Neuronal stem cell (in vitro differentiated cells): ENCODE data around the gene METTL9.
"Not testable (repeated sequence)": the region's sequence is repeated elsewhere in the genome, so short reads cannot be mapped to it uniquely, and the experiment has no call there.

ENCODE experiments used
- DNase-seq: peaks from one replicate; pipeline ENCODE4 v3.0.0-alpha.2; 2013; ENCODE audit warnings: low spot score
- H2AFZ ChIP-seq: one replicate; pipeline ENCODE4 v1.6.1; 2013; ENCODE audit warnings: mild to moderate bottlenecking, low read length, inconsistent platforms
- H2AK5ac ChIP-seq: 2 replicates; pipeline ENCODE4 v1.6.1; 2013; ENCODE audit warnings: low read depth, mild to moderate bottlenecking, inconsistent platforms, low read length, moderate library complexity, mixed read lengths
- H2BK120ac ChIP-seq: 2 replicates; pipeline ENCODE4 v1.6.1; 2013; ENCODE audit warnings: low read depth, mild to moderate bottlenecking, inconsistent platforms, low read length, moderate library complexity, mixed read lengths
- H2BK12ac ChIP-seq: one replicate; pipeline ENCODE4 v1.6.1; 2013; ENCODE audit warnings: low read length, inconsistent platforms
- H2BK15ac ChIP-seq: 2 replicates; pipeline ENCODE4 v1.6.1; 2013; ENCODE audit warnings: mild to moderate bottlenecking, low read length, inconsistent platforms, mixed read lengths
- H2BK5ac ChIP-seq: one replicate; pipeline ENCODE4 v1.6.1; 2013; ENCODE audit warnings: inconsistent platforms, mild to moderate bottlenecking, low read length, moderate library complexity
- H3K14ac ChIP-seq: one replicate; pipeline ENCODE4 v1.6.1; 2013; ENCODE audit warnings: low read length, inconsistent platforms
- H3K18ac ChIP-seq: 2 replicates; pipeline ENCODE4 v1.6.1; 2013; ENCODE audit warnings: low read length, inconsistent platforms
- H3K23ac ChIP-seq: 2 replicates; pipeline ENCODE4 v1.6.1; 2013; ENCODE audit warnings: low read depth, mild to moderate bottlenecking, mixed read lengths, low read length, inconsistent platforms; ENCODE audit not compliant: poor library complexity
- H3K27ac ChIP-seq: replicated peaks from 3 replicates; pipeline ENCODE4 v1.5.1; 2013; ENCODE audit warnings: low read length, inconsistent platforms
- H3K27me3 ChIP-seq, 3 experiments: 2 replicates each; pipeline ENCODE4 v1.6.1; 2013; ENCODE audit warnings: low read length in 3 of 3, mild to moderate bottlenecking in 2 of 3, inconsistent platforms in 1 of 3, low read depth in 1 of 3, mixed read lengths in 1 of 3, moderate library complexity in 1 of 3; ENCODE audit not compliant: control insufficient read depth in 3 of 3, insufficient read depth in 3 of 3
- H3K36me3 ChIP-seq, 2 donors: replicated peaks in 1 of 2; 2 replicates each; pipeline ENCODE4 v1.6.1; 2013; ENCODE audit warnings: low read length in 2 of 2; ENCODE audit not compliant: control insufficient read depth in 2 of 2, insufficient read depth in 2 of 2
- H3K4ac ChIP-seq: 2 replicates; pipeline ENCODE4 v1.6.1; 2013; ENCODE audit warnings: inconsistent platforms, mild to moderate bottlenecking, low read length, moderate library complexity
- H3K4me1 ChIP-seq, 2 donors: 1 replicate in 1 of 2; 2 replicates in 1 of 2; pipeline ENCODE4 v1.6.1; 2013; ENCODE audit warnings: low read length in 2 of 2, low read depth in 1 of 2; ENCODE audit not compliant: control insufficient read depth in 2 of 2, insufficient read depth in 1 of 2
- H3K4me2 ChIP-seq: one replicate; pipeline ENCODE4 v1.6.1; 2013; ENCODE audit warnings: mild to moderate bottlenecking, low read length, inconsistent platforms; ENCODE audit not compliant: insufficient read depth, poor library complexity, severe bottlenecking
- H3K4me3 ChIP-seq, 2 donors: 2 replicates each; pipeline ENCODE4 v1.5.1; 2013; ENCODE audit warnings: low read length in 2 of 2, mild to moderate bottlenecking in 2 of 2, inconsistent platforms in 1 of 2, moderate library complexity in 1 of 2
- H3K79me1 ChIP-seq: one replicate; pipeline ENCODE4 v1.6.1; 2013; ENCODE audit warnings: low read depth, mild to moderate bottlenecking, inconsistent platforms, low read length, moderate library complexity
- H3K9ac ChIP-seq: one replicate; pipeline ENCODE4 v1.6.1; 2013; ENCODE audit warnings: mild to moderate bottlenecking, low read depth, low read length, inconsistent platforms; ENCODE audit not compliant: poor library complexity
- H3K9me3 ChIP-seq, 2 donors: replicated peaks in 1 of 2; 2 replicates each; pipeline versions ENCODE3 to v1.6.1; 2013; ENCODE audit warnings: low read length in 2 of 2, mild to moderate bottlenecking in 2 of 2, inconsistent platforms in 1 of 2, low read depth in 1 of 2, mixed read lengths in 1 of 2, moderate library complexity in 1 of 2; ENCODE audit not compliant: control insufficient read depth in 2 of 2, insufficient read depth in 1 of 2
- H4K8ac ChIP-seq: one replicate; pipeline ENCODE4 v1.6.1; 2013; ENCODE audit warnings: low read depth, mild to moderate bottlenecking, inconsistent platforms, low read length, moderate library complexity
- H4K91ac ChIP-seq: one replicate; pipeline ENCODE4 v1.6.1; 2013; ENCODE audit warnings: low read length, low read depth, mild to moderate bottlenecking, inconsistent platforms; ENCODE audit not compliant: poor library complexity
- WGBS, 2 donors: extraction: QIAGEN DNeasy Blood & Tissue Kit; methylation state at CpG; one replicate each; pipeline ENCODE4 v1.1.7; 2013; ENCODE audit warnings: missing lambda C conversion rate in 2 of 2, mixed read lengths in 1 of 2; ENCODE audit not compliant: insufficient read length in 2 of 2, insufficient replicate concordance in 1 of 2; ENCODE audit errors: extremely low coverage in 2 of 2; 5-methylcytosine and 5-hydroxymethylcytosine counted together

The METTL9 gene

DNA sequence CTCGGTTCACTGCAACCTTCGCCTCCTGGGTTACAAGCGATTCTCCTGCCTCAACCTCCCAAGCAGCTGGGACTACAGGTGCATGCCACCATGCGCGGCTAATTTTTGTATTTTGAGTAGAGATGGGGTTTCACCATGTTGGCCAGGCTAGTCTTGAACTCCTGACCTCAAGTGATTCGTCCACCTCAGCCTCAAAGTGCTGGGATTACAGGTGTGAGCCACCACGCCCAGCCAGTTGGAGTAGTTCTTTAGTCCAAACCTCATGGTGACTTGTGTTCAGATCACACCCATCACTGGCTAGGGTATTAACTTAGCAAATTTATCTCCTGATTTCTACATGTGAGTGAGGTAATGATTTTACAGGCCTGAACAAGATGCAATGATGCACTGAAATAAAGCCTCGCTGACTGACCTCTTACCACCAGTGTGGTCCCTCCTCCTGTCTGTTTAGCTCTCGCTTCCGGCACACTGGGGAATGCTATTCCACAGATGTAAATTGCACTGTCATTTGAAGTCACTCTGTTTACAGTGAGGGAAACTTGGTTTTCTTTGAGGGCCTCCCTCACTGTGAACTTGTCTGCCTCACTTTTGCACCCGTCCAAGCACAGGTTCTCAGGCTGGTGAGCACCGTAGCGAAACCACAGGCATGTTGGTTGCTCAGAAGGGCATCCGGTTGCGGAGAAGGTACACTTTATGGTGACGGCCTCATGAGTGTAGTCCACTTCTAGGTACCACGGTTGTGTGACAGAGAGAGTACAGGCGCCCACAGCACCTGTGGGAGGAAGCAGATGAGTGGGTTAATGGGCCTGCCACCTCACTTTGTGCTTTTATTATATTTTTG lies 47.6 kb downstream of the METTL9 start:
- Histone ChIP-seq H4K8ac (no peak overlapping the region), H3K79me1 (no peaks in the 10 kb centered on the region), H3K18ac (no peak overlapping the region), H3K4me1 (no peaks in the 10 kb centered on the region), H2AFZ (no peak overlapping the region), H3K9me3 (no peaks in the 10 kb centered on the region), H3K4ac (no peak overlapping the region), H3K4me3 (no peak overlapping the region), H2AK5ac (no peak overlapping the region), H2BK5ac (no peak overlapping the region), H3K27ac (no peak overlapping the region), H3K4me2 (no peak overlapping the region), H2BK12ac (no peak overlapping the region), H3K9ac (no peak overlapping the region), H3K23ac (no peak overlapping the region), H3K27me3 (no peaks in the 10 kb centered on the region), H2BK15ac (no peak overlapping the region), H3K14ac (no peak overlapping the region), H2BK120ac (no peak overlapping the region), H3K36me3 (peaks cover 2 to 41% of the 10 kb centered on the region in 2 donors), H4K91ac (no peak overlapping the region)
- WGBS, 2 donors: no CpG with 5 or more reads among the region's 18 CpGs
- no peak for DNase-seq

DNA sequence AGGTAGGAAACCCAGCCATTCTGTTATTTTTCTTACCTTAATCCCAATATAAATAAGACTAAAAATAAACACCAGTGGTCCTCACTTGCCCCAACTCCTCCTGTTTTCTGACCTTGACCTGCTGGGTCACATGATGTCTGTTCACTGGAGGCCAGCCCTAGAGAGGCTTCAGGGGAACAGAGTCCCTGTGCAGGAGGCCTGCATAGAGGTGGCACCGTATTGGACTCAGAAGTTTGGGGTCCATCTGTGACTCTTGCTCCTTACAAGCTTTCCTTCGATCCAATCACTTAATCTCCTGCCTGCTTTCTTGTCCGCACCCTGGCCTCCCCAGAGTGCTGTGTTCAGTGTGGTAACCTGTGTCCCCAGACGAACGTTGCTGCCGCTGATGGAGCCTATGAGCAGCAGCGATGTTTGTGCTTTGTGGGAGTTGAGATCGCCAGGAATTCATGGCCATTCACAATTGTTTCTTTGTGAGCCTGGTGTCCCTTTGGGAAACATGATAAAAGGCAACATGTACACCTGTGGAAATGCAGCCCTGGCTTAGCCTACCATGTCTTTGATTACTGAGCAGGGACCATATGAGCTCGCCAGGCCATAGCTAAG lies 48.3 kb downstream of the METTL9 start:
- Histone ChIP-seq H4K91ac (no peak overlapping the region), H3K36me3 (peaks cover 2 to 42% of the 10 kb centered on the region in 2 donors), H3K4me1 (no peaks in the 10 kb centered on the region), H3K4me2 (no peak overlapping the region), H3K14ac (no peak overlapping the region), H3K9ac (no peak overlapping the region), H3K27ac (no peak overlapping the region), H3K4ac (no peak overlapping the region), H3K4me3 (no peak overlapping the region), H2BK15ac (no peak overlapping the region), H2BK120ac (no peak overlapping the region), H3K9me3 (no peaks in the 10 kb centered on the region), H2AFZ (no peak overlapping the region), H2BK5ac (no peak overlapping the region), H3K27me3 (no peaks in the 10 kb centered on the region), H3K79me1 (no peaks in the 10 kb centered on the region), H3K18ac (no peak overlapping the region), H2BK12ac (no peak overlapping the region), H2AK5ac (no peak overlapping the region), H3K23ac (no peak overlapping the region), H4K8ac (no peak overlapping the region)
- no peak for DNase-seq
- no CpG with 5 or more reads among the region's 9 CpGs for WGBS, 2 donors

DNA sequence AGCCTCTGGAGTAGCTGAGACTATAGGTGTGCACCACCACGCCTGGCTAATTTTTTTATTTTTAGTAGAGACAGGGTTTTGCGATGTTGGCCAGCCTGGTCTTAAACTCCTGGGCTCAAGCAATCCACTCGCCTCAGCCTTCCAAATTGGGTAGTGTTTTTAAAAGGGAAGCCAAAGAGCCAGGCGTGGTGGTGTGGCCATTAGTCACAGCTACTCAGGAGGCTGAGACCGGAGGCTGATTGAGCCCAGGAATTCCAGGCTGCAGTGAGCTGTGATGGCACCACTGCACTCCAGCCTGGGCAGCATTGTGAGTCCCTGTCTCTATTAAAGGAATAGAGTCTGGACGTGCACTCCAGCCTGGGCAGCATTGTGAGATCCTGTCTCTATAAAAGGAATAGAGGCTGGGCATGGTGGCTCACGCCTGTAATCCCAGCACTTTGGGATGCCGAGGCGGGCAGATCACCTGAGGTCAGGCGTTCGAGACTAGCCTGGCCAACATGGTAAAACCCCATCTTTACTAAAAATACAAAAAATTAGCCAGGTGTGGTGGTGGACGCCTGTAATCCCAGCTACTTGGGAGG lies 50.5 kb downstream of the METTL9 start:
- H3K27me3 ChIP-seq, H4K91ac ChIP-seq, H3K4me1 ChIP-seq, H2AFZ ChIP-seq, H2AK5ac ChIP-seq, H3K27ac ChIP-seq, DNase-seq, H3K4me2 ChIP-seq, H4K8ac ChIP-seq, H2BK15ac ChIP-seq, H3K9me3 ChIP-seq, H3K18ac ChIP-seq, H3K4ac ChIP-seq, H3K14ac ChIP-seq, H3K4me3 ChIP-seq, H3K23ac ChIP-seq, H2BK120ac ChIP-seq, H3K79me1 ChIP-seq, H2BK12ac ChIP-seq, H2BK5ac ChIP-seq, H3K9ac ChIP-seq: not testable (repeated sequence)
- peaks cover 6 to 35% of the 10 kb centered on the region in 2 donors for H3K36me3 ChIP-seq
- WGBS, 2 donors: no CpG with 5 or more reads among the region's 12 CpGs

- H2BK12ac ChIP-seq: no peak overlapping the region
- no peak overlapping the region for H3K27ac ChIP-seq
- H3K9me3 ChIP-seq: peaks cover 0 to 4% of the 10 kb centered on the region in 2 donors
- no peak for DNase-seq
- H4K8ac ChIP-seq: no peak overlapping the region
- H3K9ac ChIP-seq: no peak overlapping the region
- no peak overlapping the region for H2BK15ac ChIP-seq
- no peak overlapping the region for H3K18ac ChIP-seq
- no peak overlapping the region for H2AFZ ChIP-seq
- H3K4me2 ChIP-seq: no peak overlapping the region
- no peaks in the 10 kb centered on the region for H3K4me1 ChIP-seq
- no peaks in the 10 kb centered on the region for H3K27me3 ChIP-seq
- WGBS, 2 donors: no CpG with 5 or more reads among the region's 1 CpG
- H3K4ac ChIP-seq: no peak overlapping the region
- no peak overlapping the region for H2AK5ac ChIP-seq
- no peak overlapping the region for H3K14ac ChIP-seq
- no peak overlapping the region for H3K23ac ChIP-seq
- H3K4me3 ChIP-seq: no peak overlapping the region
- no peak overlapping the region for H2BK5ac ChIP-seq
- H4K91ac ChIP-seq: no peak overlapping the region
- peaks cover 2% of the 10 kb centered on the region for H3K79me1 ChIP-seq
- H2BK120ac ChIP-seq: no peak overlapping the region
- H3K36me3 ChIP-seq: peaks cover 8 to 41% of the 10 kb centered on the region in 2 donors
These were observed 51.1 kb downstream of the METTL9 start for GRCh38 chr16:21650521-21650920.
